ENCODE results near the gene PTPRQ.

GRCh38 chr12:80676856-80677255 lies 232.8 kb downstream of the PTPRQ start:
- TF ChIP-seq CTCF (IDR thresholded peaks at IDR 0.05) (no peak), POLR2A (IDR thresholded peaks at IDR 0.05) (no peak), POLR2AphosphoS5 (IDR thresholded peaks at IDR 0.05) (no peak), EP300 (IDR thresholded peaks at IDR 0.05) (no peak)

All from suprapubic skin (tissue), 4 donors.